GM23338 (cell line): ENCODE data around the gene PITX1.

ENCODE experiments used
- CREB1 ChIP-seq: fragments of 250-450 bp; sonication (Bioruptor Pico); IDR thresholded peaks from 2 replicates; pipeline ENCODE4 v1.5.0; 2020; ENCODE audit warnings: low read depth, mild to moderate bottlenecking, moderate library complexity
- CTCF ChIP-seq, 2 experiments: fragments of 200-600 bp in 1 of 2; sonication (generic) in 1 of 2; conservative IDR thresholded peaks; 2 replicates each; pipeline versions ENCODE4 v1.5.1 to v1.6.1; 2016 to 2017; ENCODE audit warnings: antibody characterized with exemption in 2 of 2, low read depth in 2 of 2, mild to moderate bottlenecking in 2 of 2, moderate library complexity in 1 of 2
- EZH2 ChIP-seq: fragments of 200-600 bp; sonication (generic); IDR thresholded peaks from one replicate; pipeline ENCODE4 v1.8.0; 2017; ENCODE audit warnings: antibody characterized with exemption, mild to moderate bottlenecking, low read depth; ENCODE audit not compliant: unreplicated experiment
- JUNB ChIP-seq: IDR thresholded peaks from one replicate; pipeline ENCODE4 v1.6.1; 2016; ENCODE audit warnings: antibody characterized with exemption; ENCODE audit not compliant: unreplicated experiment
- POLR2AphosphoS5 ChIP-seq: IDR thresholded peaks from 2 replicates; pipeline ENCODE4 v1.6.1; 2016; ENCODE audit warnings: antibody characterized with exemption, low read depth
- REST ChIP-seq: IDR thresholded peaks from one replicate; pipeline ENCODE4 v1.6.1; 2018; ENCODE audit warnings: antibody characterized with exemption; ENCODE audit not compliant: unreplicated experiment
- ZNF331 ChIP-seq: fragments of 250-450 bp; sonication (Bioruptor Pico); IDR thresholded peaks from 2 replicates; pipeline ENCODE4 v1.5.0; 2020; ENCODE audit warnings: low read depth, mild to moderate bottlenecking, moderate library complexity

GRCh38 chr5:135067587-135067986 is 33.6 kb upstream of the PITX1 start:
- no peak for TF ChIP-seq CTCF (conservative IDR thresholded peaks at IDR 0.05; ENCODE audit: low read depth in 2 of 2)
- TF ChIP-seq REST: no peak
- TF ChIP-seq CREB1 (CRISPR knock-in tag): no peak
- TF ChIP-seq EZH2: no peak
- no peak for TF ChIP-seq ZNF331 (CRISPR knock-in tag)
- TF ChIP-seq POLR2AphosphoS5: no peak
- TF ChIP-seq JUNB: no peak
